A172 (cell line): Measurements from ENCODE around the gene CASKIN1. TPM values are rescaled to one million over a fixed set of nuclear protein-coding genes. Genes with fewer than 3 reads are reported as not detected.
A peak's percentile ranks its signal among the peaks of the same experiment; 100 is the strongest.

Experiments
- DNase-seq: peaks from one replicate; pipeline ENCODE4 v3.0.0-alpha.2; 2015; ENCODE audit warnings: low spot score
- total RNA-seq: library from RNA; depleted of rRNA; stranded (reverse); fragments of >200 nt; shearing (Covaris generic); gene quantifications from 2 replicates; pipeline ENCODE4 v1.2.3, GENCODE V29; 2014

CASKIN1 gene
- total RNA-seq, 1 experiment from 2014 or later = 1.5 TPM

DNA sequence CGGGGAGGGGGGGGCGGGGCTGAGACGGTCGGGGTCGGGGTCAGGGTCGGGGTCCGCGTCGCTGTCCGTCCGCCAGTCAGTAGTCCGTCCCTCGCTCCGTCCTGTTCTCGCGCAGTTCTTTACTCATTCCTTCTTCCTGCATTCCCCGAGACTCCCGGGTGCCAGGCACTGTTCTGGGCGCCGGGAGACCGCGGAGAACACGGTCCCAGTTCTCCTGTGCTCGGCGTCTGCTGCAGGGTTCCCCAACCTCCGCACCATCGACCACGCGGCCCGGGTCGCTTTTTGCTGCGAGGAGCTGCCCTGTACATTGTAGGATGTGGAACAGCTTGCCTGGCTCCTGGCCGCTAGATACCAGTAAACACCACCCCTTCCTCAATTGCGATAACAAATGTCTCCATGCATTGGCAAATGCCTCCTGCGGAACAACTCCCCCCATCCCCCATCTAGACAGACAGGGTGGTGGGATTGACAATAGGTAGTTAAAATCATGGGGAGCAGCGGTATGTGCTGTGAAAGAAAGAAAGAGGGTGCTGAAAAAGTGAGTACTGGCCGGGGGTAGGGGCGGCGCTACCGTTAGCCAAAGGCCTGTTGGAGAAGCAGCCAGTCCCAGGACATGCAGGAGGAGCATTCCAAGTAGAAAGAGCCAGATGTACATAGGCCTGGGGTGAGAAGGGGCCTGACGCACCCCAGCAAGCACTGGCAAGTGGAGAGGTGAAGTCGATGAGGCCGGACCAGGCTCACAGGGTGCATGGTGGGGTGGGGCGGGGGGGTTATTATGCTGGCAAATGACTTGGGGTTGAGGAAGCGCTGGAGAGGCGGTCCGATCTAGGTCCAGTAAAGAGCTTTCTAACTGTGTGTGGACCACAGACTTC is 40.2 kb downstream of the CASKIN1 start:
- no peak for DNase-seq

DNA sequence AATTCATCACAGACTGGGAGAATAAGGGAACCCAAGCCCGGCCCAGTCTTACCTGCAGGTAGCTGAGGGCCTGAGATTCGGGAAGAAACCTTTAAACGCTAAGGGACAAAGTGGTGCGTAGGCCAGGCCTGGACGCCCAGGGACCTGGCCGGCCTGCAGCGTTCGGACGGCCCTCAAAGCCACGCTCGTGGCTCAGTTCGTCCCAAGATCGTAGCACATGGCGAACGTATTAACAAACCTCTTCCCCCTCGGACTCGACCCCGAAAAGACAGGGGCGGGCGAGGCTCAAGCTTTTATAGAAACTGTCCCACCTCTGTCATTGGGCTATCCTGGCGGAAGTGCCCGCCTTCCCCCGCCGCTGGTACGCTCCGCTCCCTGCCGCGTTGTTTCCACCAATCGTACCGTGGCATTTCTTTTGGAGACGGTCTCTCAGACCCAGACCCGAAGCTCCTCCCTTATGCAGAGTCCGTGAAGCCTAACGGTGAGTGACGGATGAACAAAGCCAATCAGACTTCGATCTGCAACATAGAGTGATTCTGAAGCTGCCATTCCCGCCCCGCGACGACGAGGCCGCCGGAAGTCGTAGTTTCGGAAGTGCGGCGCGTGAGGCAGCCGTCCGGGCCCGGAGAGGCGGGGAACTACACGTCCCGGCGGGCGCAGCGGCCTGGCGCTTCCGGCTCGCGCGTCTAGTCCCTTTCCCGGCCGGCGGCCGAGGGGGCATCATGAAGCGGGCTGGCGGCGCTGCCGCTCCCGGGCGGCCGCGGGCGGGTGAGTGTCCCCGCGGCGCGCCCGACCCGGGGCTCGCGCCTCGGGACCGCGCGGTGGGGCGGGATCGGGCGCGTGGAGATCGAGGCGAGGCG is 41.1 kb downstream of the CASKIN1 start, which contains the start of gene TRAF7:
TRAF7 (plus strand) TSS at position 692 of the 860 bp plus-strand sequence. CDS start 8,139 bp downstream, outside the sequence.
- DNase-seq = peak; percentile 100

DNA sequence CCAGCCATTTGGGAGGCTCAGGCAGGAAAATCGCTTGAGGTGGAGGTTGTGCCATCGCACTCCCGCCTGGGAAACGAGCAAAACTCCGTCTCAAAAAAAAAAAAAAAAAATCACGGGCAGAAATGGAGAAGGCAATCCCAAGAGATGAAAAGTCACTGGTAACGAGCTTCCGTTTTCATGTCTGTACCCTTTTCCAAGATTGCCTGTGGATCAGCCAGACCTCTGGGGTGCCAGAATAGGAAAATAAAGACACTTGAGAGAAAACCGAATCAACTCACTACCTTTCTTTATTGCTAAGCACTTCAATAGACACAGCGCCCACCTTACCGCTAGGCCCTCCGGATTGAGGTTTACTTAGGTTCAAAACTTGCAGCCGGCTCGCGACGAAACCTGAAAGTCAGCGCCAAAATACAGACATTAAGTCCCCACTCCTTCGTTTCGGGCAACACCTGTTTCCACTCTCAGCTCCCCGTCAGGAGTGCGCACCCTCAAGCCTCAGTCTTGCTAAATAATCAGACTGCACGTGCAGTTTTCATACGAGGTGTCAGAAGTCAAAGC is 41.8 kb downstream of the CASKIN1 start:
- DNase-seq = no peak

DNA sequence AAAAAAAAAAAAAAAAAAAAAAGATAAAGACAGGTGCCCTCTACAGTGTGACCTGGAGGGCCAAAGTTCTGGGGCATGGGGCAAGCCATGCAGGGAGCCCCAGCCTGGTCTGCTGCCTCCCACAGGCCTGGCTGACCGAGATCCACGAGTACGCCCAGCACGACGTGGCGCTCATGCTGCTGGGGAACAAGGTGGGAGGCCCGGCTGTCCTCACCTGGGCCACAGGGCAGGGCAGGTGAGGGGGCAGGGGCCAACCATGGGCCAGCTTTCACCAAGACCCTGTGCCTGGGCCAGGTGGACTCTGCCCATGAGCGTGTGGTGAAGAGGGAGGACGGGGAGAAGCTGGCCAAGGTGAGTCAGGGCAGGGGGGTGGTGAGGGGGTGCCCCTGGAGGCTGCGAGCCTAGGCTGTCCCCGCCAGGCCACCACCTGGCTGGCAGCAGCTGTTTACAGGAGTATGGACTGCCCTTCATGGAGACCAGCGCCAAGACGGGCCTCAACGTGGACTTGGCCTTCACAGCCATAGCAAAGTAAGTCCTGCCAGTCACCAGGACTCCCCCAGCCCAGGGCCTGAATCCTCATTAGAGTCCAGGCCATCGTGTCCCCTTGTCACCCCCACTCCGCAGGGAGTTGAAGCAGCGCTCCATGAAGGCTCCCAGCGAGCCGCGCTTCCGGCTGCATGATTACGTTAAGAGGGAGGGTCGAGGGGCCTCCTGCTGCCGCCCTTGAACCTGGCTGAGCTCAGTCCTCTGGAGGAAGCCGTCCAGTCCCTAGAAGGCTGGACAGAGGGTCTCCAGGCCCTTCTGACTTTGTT is 43.5 kb downstream of the CASKIN1 start:
- DNase-seq = no peak

DNA sequence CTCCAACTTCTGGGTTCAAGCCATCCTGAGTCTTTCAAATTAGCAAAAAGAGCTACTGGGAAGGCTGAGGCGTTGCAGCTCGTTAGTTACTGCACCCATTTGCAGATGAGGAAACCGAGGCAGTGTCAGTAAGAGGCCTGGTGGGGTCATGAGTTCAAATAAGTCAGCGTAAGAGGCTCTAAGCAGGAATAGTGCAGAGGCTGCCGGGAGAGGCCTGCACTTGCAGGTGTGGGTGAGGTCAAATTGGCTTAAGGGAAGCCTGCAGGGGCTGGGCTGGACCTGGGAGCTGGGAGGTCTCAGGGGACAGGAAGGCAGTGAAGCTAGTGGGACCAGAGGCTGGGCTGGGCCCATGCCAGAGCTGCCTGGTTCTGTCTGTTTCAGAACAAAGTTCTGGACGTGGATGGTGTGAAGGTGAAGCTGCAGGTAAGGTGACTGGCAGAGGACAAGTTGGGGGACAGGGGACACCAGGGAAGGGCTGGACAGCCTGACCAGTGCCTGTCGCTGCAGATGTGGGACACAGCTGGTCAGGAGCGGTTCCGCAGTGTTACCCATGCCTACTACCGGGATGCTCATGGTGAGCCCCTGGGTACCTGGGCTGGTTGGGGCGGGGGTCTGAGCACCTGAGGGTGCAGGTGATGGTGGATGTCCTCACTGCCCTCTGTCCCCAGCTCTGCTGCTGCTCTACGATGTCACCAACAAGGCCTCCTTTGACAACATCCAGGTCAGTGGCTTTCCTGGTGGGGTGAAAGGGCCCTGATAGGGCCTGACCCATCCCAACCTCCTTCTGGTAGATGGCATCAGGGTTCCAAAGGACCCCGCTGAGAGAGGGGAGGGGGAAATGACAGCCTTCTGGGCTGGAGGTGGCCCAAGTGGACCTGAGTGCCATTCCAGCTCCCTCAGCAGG is 45.0 kb downstream of the CASKIN1 start:
- no peak for DNase-seq

DNA sequence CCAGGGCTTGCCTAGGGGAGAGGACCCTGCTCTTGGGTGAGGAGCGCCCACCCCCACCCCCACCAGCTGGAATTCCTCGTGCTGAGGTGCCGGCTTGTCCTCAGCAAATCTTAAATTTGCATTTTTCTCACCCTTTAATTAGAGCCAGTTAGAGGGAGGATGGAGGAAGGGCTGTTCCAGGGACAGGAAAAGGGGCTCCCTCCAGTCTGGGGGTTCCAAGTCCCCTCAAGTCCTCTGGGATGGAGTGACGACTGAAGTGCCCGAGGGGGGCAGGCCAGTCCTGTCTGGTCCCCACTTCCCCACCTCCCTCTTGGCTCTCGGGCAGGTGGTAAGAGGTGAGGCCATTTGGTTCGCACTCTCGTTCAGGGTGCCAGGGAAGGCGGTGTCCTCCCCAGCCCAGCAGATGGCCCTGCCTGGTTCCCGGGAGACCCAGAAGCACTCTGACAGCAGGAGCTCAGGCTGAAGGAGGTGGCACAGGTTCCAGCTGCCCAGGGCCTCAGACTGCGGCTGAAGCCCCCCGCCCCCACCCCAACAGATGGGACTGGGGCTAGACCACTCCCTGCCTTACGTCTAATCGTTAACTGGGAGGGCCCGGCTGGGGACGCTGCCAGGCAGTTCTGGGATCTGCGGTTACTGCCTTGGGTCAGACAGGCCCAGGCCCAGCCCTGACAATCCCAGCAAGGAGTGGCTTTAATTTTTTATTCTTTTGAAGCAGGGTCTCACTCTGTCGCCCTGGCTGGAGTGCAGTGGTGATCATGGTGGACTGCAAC is 45.8 kb downstream of the CASKIN1 start:
- no peak for DNase-seq

DNA sequence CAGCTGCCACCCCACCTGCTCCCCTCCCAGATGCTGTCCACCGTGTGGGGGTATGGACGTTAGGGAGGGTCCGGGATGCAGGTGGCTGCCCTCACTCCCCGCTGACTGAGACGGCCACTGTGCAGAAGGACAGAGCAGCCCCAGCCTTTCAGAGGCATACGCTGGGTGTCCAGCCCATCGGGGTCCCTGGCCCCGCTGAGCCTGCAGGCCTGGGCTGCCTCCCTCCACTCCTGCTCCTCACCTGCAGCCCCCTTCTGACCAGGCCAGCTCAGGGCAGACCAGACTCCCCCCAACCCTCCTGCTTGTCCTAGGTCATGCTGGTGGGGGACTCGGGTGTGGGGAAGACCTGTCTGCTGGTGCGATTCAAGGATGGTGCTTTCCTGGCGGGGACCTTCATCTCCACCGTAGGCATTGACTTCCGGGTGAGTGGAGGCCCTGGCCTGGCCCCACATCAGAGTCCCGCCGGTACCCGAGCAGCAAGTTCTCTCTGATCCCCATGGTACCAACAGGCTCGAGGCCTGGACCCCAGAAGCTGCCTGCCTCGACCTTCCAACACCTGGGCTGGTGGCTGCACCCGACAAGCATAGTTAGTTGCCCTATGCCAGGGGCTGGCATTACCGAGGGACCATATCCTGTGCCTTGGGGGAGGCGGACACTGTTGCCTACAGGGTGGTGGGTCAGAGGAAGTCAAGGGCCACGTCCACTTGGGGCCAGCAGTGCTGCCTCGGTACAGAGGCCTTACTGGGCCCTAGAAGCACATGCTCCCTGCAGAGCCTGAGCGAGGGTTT is 46.6 kb downstream of the CASKIN1 start:
- no peak for DNase-seq

DNA sequence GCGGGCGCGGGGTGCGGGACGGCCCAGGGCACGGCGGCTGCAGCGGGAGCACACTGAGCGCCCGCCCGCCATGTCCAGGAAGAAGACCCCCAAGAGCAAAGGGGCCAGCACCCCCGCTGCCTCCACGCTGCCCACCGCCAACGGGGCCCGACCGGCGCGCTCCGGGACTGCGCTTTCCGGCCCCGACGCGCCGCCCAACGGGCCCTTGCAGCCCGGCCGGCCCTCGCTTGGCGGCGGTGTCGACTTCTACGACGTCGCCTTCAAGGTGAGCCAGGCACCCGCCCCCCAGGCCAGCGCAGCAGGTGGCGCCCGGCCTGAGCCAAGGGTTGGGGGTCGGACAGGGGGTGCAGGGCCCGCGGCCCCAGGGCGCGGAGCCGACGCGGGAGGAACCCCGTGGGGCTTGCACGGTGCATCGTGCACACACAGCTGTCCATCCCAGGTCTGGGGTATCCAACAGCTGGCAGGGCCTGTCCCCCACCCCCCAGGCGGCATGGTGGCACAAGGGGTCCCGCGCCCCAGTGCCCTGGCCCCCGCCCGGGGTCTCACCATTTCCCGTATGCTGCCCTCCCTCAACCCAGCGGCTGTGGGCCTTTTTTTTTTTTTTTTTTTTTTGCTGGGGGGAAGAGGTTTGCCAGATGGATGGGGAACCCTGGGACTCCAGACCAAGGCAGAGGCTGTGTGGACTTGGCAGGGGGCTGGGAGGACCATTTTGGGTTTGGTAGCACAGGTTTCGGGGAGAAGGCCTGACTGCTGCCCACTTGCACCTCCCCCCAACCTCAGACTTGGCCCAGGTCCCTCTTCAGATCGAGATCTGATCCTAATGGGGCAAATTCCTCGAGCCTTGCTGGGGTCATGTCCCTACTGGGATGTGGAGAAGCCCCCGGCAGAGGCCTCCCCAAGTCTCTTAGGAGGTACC is 47.4 kb downstream of the CASKIN1 start:
- DNase-seq = no peak

DNA sequence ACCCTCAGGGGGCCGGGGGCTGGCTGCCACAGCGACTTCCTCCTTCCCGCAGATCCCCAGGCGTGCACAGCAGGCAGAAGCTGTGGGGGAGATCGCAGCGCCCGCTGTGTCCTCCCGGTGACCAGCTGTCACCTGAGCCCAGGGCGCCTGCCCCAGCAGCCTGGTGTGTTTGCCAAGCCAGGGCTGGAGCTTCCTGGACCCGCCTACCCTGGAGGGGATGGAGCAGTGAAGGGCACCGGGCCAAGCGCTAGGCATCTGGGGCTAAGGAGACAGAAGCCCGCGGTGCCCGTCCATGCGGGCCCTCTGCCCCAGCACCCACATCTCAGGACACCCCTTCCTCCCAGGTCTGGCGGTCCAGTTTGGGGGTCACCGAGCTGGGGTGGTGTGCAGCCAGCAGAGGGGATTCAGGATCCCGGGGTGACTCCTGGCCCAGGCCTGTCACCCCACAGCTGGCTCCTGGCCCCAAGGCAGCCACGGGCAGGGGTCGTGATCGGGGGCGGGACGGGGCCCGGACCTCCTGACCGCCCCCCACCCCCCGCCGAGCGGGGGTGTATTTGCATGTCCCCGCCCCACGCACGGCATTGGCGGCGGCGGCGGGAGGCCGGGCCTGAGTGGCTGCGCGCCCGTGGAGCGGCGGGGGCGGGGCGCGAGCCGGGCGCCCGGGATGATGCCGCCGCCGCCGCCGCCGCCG is 48.3 kb downstream of the CASKIN1 start, which contains the start of gene RAB26:
RAB26 (plus strand) TSS at position 645 of the 691 bp plus-strand sequence. CDS start 159 bp downstream, outside the sequence.
- DNase-seq = peak; percentile 75

DNA sequence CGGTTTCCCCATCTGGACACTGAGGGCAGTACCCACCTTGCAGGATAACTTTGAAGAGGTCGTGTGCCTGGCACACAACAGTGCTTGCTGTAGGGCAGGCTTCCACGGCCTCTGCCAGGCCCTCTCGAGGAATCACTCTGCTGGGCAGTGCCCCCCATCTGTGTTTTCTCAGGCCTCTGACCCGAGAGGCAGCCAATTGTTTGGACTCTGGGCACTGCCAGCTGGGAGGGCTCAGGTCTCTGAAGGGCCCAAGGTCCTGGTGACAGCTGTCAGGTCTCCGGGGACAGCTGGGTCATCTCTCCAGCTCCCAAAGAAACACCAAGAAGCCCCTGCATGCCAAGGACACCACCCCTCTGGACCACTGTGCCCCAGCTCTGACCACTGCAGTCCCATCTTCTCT is 49.0 kb downstream of the CASKIN1 start:
- DNase-seq = no peak

DNA sequence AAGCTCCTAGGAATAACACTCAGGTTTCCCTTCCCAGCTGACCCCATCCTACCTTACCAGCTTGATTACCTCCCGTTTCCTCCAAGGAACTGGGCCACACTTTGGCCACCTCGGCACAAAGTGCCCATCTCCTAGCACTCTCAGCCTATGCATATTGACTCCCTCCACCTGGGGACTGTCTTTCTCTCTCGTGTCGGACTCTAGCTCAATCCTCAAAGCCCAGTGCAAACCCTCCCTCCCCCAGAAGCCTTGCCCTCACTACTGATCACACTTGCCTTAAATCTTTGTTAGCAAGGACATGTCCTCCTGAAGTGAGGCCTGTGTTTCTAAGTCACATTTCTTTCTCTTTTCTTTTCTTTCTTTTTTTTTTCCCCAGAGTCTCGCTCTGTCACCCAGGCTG is 50.6 kb downstream of the CASKIN1 start:
- DNase-seq = no peak

DNA sequence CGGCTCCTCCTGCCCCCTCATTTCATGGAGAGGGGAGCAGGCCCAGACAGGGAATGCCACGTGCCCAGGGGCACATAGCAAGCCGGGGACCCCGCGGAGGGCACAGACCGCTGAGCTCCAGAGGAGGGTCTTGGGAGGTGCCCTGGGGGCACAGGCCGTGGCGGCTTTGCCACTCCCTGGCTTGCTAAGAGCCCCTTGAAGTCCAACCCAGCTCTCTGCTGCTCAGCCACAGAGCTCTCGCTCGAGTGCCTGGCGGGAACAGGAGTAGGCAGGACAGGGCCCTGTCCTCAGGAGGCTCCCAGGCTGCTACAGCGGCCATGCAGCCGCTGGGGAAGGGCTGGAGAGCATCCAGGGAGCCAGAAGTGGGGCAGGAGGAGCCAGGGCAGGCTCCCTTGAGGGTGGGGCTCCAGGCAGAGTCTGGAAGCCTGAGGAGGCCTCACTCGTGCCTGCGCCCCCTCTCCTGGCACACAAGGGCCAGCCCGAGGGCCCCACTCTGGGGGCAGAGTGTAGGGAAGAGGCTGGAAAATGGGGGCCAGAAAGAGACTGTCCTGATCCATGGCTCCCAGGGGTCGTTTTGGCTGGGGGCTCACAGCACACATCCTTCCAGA is 52.4 kb downstream of the CASKIN1 start:
- DNase-seq = no peak

DNA sequence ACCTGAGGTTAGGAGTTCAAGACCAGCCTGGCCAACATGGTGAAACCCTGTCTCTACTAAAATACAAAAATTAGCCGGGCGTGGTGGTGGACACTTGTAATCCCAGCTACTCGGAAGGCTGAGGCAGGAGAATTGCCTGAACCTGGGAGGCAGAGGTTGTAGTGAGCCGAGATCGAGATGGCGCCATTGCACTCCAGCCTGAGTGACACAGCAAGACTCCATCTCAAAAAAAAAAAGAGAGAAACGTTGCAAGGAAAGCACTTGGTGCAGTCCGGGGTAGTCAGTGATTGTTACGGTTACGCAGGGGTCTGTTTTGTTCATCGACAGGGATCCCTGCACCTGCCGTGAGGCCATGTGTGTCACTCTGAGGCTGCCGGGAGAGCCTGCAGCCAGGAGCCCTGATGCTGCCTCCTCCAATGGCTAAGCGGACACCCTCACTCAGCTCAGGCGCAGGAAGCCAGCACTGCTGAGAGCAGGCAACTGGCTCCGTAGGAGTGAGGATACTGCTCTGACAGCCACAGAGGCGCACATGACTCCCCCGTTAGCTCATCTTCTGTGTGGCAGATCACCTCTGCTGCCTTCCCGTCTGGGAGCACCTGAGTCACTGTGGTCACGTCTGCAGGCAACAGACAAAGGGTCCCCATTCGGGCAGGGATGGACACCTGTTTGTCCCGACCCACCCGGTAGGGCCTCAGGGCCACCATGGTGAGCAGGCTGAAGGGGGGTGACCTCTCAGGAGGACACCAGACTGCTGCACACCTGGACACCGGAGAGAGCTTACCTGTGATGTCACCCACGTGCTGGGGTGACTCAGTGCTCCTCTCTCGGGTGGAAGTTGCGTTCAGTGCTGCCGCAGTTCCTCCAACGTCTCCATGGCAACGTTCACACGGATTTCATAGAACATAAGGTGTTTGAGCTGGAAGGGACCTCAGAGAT is 53.2 kb downstream of the CASKIN1 start:
- no peak for DNase-seq

DNA sequence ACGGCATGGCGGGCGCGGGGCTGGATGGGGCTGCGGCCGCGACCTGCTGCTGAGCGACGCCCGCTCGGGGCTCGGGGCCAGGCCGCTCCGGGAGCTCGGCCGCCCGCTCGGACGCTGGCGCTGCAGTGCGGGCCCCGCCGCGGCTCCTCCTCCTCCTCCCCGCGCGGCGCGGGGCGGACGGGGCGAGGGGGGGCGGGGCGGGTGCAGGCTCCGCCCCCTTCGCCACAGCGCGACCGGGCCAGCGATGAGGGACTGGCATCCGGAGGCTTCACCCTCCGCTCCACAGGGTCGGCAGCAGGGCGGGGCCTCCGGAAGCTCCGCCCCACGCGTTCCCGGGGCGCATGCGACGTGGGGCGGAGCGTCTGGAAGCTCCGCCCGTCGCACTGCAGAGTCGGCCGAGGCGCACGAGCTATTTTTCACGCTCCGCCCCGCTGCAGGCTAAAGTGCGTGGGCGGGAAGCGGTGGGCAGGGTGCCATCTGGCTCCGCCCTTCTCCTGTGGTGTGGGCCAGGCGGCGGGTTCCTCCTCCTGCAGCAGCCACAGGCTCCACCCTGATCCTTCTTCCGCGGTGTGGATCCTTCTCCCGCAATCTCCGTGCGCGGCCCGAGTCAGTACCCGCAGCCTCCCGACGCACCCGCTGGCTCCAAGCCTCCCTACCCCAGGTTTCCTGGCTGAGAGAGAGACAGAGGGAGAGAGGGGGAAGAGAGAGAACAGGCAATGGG is 60.5 kb downstream of the CASKIN1 start, which contains the start of gene PKD1:
PKD1 (minus strand) TSS at position 129 of the 721 bp plus-strand sequence. CDS start 209 bp downstream, outside the sequence.
- DNase-seq = peak; percentile 84
